Astrocyte of the cerebellum (primary cell): Measurements from ENCODE around the gene AADACL4.

Experiments
- DNase-seq: peaks from one replicate; pipeline ENCODE4 v3.0.0-alpha.2; 2011; ENCODE audit warnings: low read depth
- H3K4me3 ChIP-seq: 2 replicates; pipeline ENCODE4 v1.5.1; 2011; ENCODE audit warnings: mild to moderate bottlenecking, low read depth, low read length, moderate library complexity
- CTCF ChIP-seq: IDR thresholded peaks from 2 replicates; pipeline ENCODE4 v1.5.1; 2012; ENCODE audit warnings: low read length, low read depth, moderate library complexity, mild to moderate bottlenecking; ENCODE audit errors: missing control alignments
- in situ Hi-C: cut with HindIII; loops from 2 replicates; pipeline ENCODE4 v1.10.0; 2017; ENCODE audit warnings: low sequenced_read_pairs

AADACL4 gene

GRCh38 chr1:12634696-12635202 is 9.1 kb upstream of the AADACL4 start:
- DNase-seq = no peak
- in situ Hi-C loops = loop anchor here (10.0 kb wide), 1 partner anchor 300 kb away; no protein-coding TSS in a partner anchor
- H3K4me3 ChIP-seq = no peak overlapping the region
- TF ChIP-seq CTCF = no peak

GRCh38 chr1:12636098-12636950 is 7.6 kb upstream of the AADACL4 start:
- in situ Hi-C loops = loop anchor here (10.0 kb wide), 1 partner anchor 302 kb away; no protein-coding TSS in a partner anchor

GRCh38 chr1:12637693-12638092 is 6.2 kb upstream of the AADACL4 start:
- no peak for TF ChIP-seq CTCF
- in situ Hi-C loops = loop anchor here (10.0 kb wide), 1 partner anchor 303 kb away; no protein-coding TSS in a partner anchor
- no peak overlapping the region for H3K4me3 ChIP-seq
- DNase-seq = no peak

More at GRCh38 chr1:12636098-12636950, 7.6 kb upstream of the AADACL4 start:
- DNase-seq = no peak
- no peak overlapping the region for H3K4me3 ChIP-seq
- no peak for TF ChIP-seq CTCF

GRCh38 chr1:12640237-12640957 is 3.5 kb upstream of the AADACL4 start:
- in situ Hi-C loops = no loop called here
- no peak overlapping the region for H3K4me3 ChIP-seq
- TF ChIP-seq CTCF = no peak
- DNase-seq = no peak

GRCh38 chr1:12640958-12641272 is 3.0 kb upstream of the AADACL4 start:
- no peak for DNase-seq
- in situ Hi-C loops = no loop called here
- TF ChIP-seq CTCF = no peak
- no peak overlapping the region for H3K4me3 ChIP-seq

GRCh38 chr1:12643079-12643478 is 806 bp upstream of the AADACL4 start:
- in situ Hi-C loops = no loop called here
- no peak for TF ChIP-seq CTCF
- H3K4me3 ChIP-seq = no peak overlapping the region
- DNase-seq = no peak
